HG03039 (cell line): ENCODE results near the gene PALM.
"Not testable (repeated sequence)": the region's sequence is repeated elsewhere in the genome, so short reads cannot be mapped to it uniquely, and the experiment has no call there.

Experiments used
- ATAC-seq: cut with Tn5 transposase; IDR thresholded peaks from one replicate; pipeline ENCODE4 v1.9.1; 2021; ENCODE audit warnings: mild to moderate bottlenecking, moderate library complexity; ENCODE audit not compliant: unreplicated experiment

Gene PALM

GRCh38 chr19:703651-704446 lies 4.9 kb upstream of the PALM start:
- no peak for ATAC-seq

- no peak for ATAC-seq
Measured at GRCh38 chr19:704447-704741, 4.3 kb upstream of the PALM start.

DNA sequence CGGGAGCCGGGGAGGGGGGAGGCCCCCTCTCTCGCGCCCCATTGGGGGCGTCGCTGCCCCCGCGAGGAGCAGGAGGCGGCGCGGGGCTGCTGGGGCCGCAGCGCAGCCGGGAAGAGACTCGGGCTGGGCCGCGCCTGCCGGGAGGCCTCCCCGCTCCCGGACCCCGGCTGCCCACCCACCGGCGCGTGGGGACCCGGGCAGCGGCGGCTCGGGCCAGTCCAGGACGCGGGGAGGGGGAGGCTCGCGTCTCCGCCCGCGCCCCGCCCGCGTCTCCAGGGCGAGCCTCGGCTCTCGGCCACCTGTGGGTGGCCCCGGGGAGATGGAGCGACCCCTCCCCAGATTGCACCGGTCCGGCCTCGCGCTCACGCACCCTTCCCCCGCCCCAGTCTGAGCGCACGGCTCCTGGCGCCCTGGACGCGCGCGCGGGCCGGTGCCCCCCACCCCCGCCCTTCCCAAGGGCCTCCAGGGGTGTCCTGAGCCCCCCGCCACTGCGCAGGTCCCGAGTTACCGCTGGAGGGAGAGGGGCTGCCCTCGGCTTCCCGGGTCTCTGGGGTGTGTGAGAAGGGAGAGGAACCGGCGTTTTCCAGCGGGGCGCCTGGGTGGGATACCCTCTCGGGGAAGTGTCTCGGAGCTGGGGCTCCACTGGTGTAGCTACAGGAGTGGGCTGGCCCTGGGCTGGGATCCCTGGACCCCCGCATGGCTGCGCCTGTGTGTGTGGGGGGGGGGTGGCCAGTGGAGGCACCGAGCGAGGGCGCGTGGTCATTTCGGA lies 645 bp downstream of the PALM start:
- no peak for ATAC-seq

DNA sequence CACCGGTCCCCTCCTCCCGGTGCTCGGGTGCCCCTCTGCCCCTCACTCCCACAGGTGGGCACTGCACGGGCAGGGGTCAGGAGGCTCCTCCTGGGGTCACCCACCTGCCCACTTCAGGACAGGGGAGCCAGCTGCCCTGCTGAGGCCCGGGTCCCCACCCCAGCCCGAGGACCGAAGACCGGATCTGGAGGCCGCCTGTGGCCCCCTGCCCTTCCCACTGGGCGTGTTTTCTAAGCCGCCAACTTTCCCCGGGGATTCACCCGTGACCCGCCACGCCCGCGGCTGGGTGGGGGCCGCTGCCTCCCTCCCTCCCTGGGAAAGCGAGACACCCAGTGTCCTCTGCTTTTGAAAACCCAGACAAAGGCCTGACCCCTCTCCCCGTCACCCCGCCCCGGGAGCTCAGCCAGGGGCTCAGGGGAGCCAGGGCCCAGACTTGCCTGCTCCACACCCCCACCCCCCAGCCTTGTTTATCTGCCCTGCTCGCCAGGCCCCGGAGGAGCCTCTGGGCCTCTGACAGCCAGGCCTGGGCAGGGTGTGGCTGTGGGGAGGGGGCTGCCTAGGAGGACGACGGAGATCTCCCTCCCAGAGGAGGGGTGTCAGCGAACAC lies 1.3 kb downstream of the PALM start:
- ATAC-seq: no peak

DNA sequence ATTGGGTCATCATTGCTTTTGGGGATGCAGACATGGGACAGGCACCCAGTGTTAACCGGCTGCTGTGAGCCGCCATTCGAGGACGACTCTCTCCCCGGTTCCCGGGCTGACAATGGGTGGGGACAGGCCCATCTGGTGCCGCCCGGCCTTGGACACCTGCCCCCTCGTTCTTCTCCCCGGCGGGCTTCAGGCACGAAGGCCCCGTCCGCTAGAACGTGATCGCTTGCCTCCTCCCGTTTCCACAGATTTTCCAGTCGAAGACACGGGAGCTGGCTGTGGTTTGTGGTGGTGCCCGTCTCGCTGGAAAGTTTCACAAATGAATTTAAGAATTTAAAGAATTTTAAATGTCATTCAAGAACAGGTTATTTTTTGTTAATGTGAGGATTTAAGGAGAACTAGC lies 2.0 kb downstream of the PALM start:
- ATAC-seq: no peak

- ATAC-seq: no peak
Measured at GRCh38 chr19:711254-711653, 2.5 kb downstream of the PALM start.

- ATAC-seq: no peak
Measured at GRCh38 chr19:715347-715746, 6.6 kb downstream of the PALM start.

GRCh38 chr19:718251-718951 lies 9.7 kb downstream of the PALM start:
- ATAC-seq: no peak

GRCh38 chr19:718991-719512 lies 10.3 kb downstream of the PALM start:
- no peak for ATAC-seq

GRCh38 chr19:719636-720344 lies 11.1 kb downstream of the PALM start:
- no peak for ATAC-seq

DNA sequence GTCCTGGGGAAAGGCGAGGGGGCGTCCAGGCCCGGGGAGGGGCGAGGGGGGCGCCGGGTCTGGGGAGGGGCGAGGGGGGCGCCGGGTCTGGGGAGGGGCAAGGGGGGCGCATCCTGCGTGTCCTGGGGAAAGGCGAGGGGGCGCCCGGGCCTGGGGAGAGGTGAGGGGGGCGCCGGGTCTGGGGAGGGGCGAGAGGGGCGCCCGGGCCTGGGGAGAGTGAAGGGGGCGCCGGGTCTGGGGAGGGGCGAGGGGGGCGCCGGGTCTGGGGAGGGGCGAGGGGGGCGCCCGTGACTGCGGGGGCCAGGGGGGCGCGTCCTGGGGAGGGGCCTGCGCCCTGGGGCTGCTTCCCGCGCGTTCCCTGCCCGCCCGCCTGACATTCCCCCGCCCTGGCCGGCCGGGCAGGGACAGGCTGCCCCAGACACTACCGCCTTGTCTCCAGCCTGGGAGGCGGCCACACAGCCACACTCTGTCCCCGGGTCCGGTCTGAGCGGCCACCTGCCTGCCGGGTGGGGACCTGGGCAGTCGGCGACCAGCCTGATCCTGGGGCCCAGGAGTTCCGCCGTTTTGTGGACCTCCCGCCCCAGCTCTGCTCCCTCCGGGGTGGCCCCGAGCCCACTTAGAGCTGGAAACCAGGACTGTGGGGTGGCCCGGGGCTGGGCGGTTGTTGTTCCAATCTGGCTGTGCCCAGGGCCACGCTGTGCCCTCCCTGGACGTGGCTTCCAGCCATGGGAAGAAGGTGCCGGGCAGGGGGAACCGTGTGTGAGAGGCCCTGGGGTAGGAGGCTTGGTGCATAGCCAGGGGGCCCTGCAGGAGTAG lies 11.8 kb downstream of the PALM start:
- ATAC-seq: no peak

DNA sequence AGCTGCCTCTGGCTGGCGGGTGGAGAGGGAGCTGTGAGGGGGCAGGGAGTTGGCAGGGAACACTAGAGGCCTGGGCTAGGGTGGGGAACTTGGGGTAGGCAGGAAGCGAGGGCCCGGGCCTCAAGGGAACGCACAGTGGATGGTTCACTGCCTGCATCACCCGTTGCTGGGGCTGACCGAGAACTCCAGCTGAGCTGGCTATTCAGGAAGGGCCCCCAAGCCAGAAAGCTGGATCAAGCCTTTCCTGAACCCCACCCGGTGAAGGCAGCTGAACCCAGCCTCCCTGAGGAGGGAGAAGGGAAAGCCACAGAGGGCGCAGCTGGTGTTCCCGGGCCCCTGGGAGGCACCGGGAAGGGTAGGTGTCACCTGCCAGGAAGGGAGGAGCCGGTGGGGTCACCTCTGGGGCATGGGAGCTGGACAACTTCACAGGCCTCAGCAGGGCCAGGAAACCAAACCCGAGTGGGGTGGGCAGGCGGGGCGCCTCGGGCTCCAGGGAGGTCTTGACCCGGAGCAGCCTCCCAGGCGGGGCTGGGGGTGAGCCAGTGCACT lies 13.9 kb downstream of the PALM start:
- no peak for ATAC-seq

- ATAC-seq: no peak
Measured at GRCh38 chr19:723247-723646, 14.5 kb downstream of the PALM start.

- no peak for ATAC-seq
Measured at GRCh38 chr19:723714-724113, 15.0 kb downstream of the PALM start.

DNA sequence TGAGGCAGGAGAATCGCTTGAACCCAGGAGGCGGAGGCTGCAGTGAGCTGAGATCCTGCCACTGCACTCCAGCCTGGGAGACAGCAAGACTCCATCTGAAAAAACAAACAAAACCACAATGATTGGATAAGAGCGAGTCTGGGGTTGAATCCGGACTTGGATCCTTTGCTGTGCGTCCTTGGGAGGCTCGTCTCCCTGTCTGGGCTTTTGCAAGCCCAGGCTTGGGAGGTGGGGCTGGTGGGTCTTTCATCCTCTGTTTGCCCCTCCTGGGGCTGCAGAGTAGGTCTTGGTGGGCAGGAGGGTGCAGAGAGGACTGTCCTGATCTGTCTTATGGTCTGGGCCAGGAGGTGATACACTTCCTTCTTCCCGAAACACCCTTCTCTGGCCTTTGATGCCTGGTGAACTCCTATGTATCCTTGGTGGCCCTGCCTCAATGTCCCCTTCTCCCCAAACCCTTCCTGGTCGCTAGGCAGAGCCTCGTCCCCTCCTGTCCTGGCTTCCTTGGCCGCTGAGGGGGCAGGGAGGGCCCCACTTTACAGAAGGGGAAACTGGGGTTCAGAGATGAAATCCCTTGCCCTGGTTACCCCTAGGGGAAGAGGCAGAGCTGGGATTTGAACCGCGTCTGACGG lies 16.8 kb downstream of the PALM start:
- ATAC-seq: no peak

DNA sequence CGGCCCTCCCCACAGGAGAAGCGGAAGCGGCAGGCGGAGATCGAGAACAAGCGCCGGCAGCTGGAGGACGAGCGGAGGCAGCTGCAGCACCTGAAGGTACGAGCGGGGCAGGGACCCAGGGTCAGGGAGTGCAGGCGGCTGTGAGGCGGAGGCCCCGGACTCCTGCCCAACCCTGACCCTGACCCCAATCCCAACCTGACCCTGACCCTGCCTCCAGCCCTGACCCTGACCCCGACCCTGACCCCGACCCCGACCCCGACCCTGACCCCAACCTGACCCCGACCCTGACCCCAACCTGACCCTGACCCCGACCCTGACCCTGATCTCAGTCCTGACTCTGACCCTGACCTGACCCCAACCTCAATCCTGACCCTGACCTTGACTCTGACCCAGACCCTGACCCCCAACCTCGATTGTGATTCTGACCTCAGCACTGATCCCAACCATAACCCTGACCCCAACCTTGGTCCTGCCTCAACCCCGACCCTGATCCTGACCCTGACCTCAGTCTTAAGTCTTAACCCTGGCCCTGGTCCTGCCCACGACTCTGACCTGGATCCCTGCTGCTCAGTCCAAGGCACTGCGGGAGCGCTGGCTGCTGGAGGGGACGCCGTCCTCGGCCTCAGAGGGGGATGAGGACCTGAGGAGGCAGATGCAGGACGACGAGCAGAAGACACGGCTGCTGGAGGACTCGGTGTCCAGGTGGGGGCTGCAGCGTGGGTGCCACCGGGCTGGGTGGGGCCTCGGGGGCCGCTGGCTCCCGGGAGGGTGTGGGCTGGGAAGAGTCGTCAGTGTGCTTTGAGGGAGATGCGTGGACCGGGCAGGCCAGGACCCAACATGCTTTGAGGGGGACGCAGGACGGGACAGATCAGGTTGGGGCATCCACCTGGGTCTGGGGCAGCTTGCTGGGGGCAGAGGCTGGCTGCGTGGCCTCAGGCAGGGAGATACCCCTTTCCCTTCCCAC lies 18.5 kb downstream of the PALM start:
- no peak for ATAC-seq

- no peak for ATAC-seq
Measured at GRCh38 chr19:728011-728410, 19.3 kb downstream of the PALM start.

GRCh38 chr19:729564-729963 lies 20.8 kb downstream of the PALM start:
- ATAC-seq: not testable (repeated sequence)
